Esophagus squamous epithelium (tissue), 5 donors: ENCODE results near the gene ITGB2. TPM values are rescaled to one million over a fixed set of nuclear protein-coding genes. Genes with fewer than 3 reads are reported as not detected.

ENCODE experiments used
- DNase-seq: peaks from one replicate; lab custom pipeline; 2025; lab: John Stamatoyannopoulos, UW
- H3K27ac ChIP-seq, 4 donors: fragments of 200-600 bp; sonication (generic); one replicate each; pipeline ENCODE4 v1.5.1; 2016 to 2019; ENCODE audit warnings: mild to moderate bottlenecking in 1 of 4
- H3K27me3 ChIP-seq, 4 donors: fragments of 200-600 bp; sonication (generic); 1 replicate in 3 of 4; 2 replicates in 1 of 4; pipeline versions ENCODE4 v1.5.1 to v1.6.0; 2017 to 2021; ENCODE audit warnings: antibody characterized with exemption in 1 of 4
- H3K36me3 ChIP-seq, 3 donors: fragments of 200-600 bp; sonication (generic); one replicate each; pipeline ENCODE4 v1.5.1; 2016 to 2019
- H3K4me1 ChIP-seq, 3 donors: fragments of 200-600 bp; sonication (generic); one replicate each; pipeline ENCODE4 v1.5.1; 2017 to 2019
- H3K4me3 ChIP-seq, 4 donors: fragments of 200-600 bp; sonication (generic); 1 replicate in 3 of 4; 2 replicates in 1 of 4; pipeline ENCODE4 v1.5.1; 2016 to 2019; ENCODE audit warnings: mild to moderate bottlenecking in 2 of 4, moderate library complexity in 1 of 4
- H3K9me3 ChIP-seq, 3 donors: fragments of 200-600 bp; sonication (generic); one replicate each; pipeline ENCODE4 v1.5.1; 2016 to 2019
- POLR2A ChIP-seq, 4 donors: fragments of 450-650 bp; IDR thresholded peaks; one replicate each; pipeline ENCODE4 v1.6.1; 2017; ENCODE audit warnings: antibody characterized with exemption in 4 of 4, mild to moderate bottlenecking in 4 of 4, moderate library complexity in 3 of 4
- WGBS, 2 donors: methylation state at CpG; one replicate each; pipeline ENCODE4 v1.1.5; 2018; 5-methylcytosine and 5-hydroxymethylcytosine counted together
- intact Hi-C: fragments of 100-400 bp; cut with DNase I; formaldehyde crosslinking; loops from one replicate; pipeline ENCODE4 v1.15.0; 2022
- total RNA-seq, 4 donors: library from RNA; depleted of rRNA; stranded (reverse); fragments of >200 nt; gene quantifications; one replicate each; pipeline ENCODE4 v1.1.0, GENCODE V29; 2016
- TF ChIP-seq, protein P1 (sequence below), 6 experiments: fragments of 450-650 bp in 4 of 6; fragments of 200-600 bp in 2 of 6; sonication (generic) in 2 of 6; IDR thresholded peaks; one replicate each; pipeline ENCODE4 v1.5.1; 2016 to 2019; ENCODE audit warnings: antibody characterized with exemption in 6 of 6, mild to moderate bottlenecking in 4 of 6, moderate library complexity in 4 of 6
- donor health status: DM: yes; HTN: yes; CAD: no.

Gene ITGB2
- total RNA-seq, 4 donors from 2014 or later, result 6.6 to 47.1 (median 18.5) TPM

- no peak for DNase-seq
- TF ChIP-seq, protein P1, sequence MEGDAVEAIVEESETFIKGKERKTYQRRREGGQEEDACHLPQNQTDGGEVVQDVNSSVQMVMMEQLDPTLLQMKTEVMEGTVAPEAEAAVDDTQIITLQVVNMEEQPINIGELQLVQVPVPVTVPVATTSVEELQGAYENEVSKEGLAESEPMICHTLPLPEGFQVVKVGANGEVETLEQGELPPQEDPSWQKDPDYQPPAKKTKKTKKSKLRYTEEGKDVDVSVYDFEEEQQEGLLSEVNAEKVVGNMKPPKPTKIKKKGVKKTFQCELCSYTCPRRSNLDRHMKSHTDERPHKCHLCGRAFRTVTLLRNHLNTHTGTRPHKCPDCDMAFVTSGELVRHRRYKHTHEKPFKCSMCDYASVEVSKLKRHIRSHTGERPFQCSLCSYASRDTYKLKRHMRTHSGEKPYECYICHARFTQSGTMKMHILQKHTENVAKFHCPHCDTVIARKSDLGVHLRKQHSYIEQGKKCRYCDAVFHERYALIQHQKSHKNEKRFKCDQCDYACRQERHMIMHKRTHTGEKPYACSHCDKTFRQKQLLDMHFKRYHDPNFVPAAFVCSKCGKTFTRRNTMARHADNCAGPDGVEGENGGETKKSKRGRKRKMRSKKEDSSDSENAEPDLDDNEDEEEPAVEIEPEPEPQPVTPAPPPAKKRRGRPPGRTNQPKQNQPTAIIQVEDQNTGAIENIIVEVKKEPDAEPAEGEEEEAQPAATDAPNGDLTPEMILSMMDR (IDR thresholded peaks at IDR 0.05), result no peak
- no peak for TF ChIP-seq POLR2A (IDR thresholded peaks at IDR 0.05)
- Histone ChIP-seq H3K27me3 (peaks cover 4 to 57% (median 8%) of the 10 kb centered on the region in 4 donors), H3K36me3 (no peaks in the 10 kb centered on the region), H3K9me3 (no peaks in the 10 kb centered on the region), H3K27ac (peak overlapping the region in 3 of 4 donors; percentile 39 to 64 (median 45)), H3K4me1 (peaks cover 37 to 57% (median 40%) of the 10 kb centered on the region in 3 donors), H3K4me3 (peak overlapping the region in 1 of 4 donors; percentile 6)
- 40 to 47% methylated on average over 17 to 24 of the region's 24 CpGs for WGBS, 2 donors
- intact Hi-C loops, result loop anchor here (5.0 kb wide), 1 partner anchor 129 kb away; no protein-coding TSS in a partner anchor
Observed at GRCh38 chr21:44926331-44927101, 5.8 kb upstream of the ITGB2 start.

DNA sequence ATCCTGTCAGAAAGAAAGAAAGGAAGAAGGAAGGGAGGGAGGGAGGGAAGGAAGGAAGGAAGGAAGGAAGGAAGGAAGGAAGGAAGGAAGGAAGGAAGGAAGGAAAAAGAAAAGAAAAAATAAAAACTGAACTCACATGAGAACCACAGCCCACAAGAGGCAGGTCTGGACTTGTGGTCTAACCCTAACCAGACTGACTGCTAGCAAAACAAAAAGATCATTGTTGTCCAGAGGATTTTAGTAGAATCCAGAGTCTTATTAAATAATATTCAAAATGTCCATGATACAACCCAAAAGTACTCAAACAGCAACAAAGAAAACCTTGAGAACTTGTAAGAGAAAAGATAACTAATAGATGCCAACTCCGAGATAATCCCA, 4.7 kb upstream of the ITGB2 start:
- no peak for DNase-seq
- no peaks in the 10 kb centered on the region for H3K9me3 ChIP-seq
- H3K27ac ChIP-seq, result peak overlapping the region; percentile 15 to 62 (median 41)
- H3K27me3 ChIP-seq, result peaks cover 0 to 56% (median 0%) of the 10 kb centered on the region in 4 donors
- 53 to 58% methylated on average over 1 of the region's 1 CpG for WGBS, 2 donors
- peaks cover 27 to 46% (median 32%) of the 10 kb centered on the region in 3 donors for H3K4me1 ChIP-seq
- intact Hi-C loops, result loop anchor here (5.0 kb wide), 1 partner anchor 128 kb away; no protein-coding TSS in a partner anchor
- H3K36me3 ChIP-seq, result no peaks in the 10 kb centered on the region
- no peak overlapping the region for H3K4me3 ChIP-seq
- TF ChIP-seq POLR2A (IDR thresholded peaks at IDR 0.05), result no peak

DNA sequence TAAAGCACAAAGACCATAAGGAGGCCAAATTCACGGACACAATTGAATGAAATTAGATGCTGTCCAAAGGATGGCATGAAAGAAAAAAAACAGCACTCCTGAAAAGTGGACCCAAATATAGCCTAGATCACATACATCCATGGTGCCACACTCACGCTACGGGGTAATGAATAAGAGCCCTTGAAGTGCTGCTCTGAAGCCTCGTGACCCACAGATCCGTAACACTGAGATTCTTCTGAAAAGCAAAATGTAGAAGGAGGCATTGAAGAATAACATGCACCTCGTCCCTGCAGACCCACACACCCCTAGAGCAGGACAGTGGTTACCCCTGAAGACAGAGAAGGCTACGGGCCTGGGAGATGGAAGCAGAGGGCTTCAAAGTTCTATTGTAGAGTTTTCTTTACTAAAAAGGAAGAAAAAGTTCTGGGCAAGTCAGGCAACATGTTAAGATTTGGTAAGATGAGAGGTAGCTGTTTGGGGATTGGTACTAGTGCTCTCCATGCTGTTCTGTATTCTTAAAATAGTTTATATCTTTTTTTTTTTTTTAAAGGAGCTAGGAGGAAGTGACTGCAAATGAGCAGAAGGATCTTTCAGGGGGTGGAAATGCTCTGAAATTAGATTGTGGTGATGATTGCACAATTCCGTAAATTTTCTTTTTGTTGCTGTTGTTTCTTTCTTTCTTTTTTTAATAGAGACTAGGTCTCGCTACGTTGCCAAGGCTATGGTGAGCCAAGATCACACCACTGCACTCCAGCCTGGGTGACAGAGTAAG, 4.1 kb upstream of the ITGB2 start:
- intact Hi-C loops, result loop anchor here (5.0 kb wide), 1 partner anchor 127 kb away; no protein-coding TSS in a partner anchor
- H3K4me1 ChIP-seq, result peaks cover 27 to 42% (median 32%) of the 10 kb centered on the region in 3 donors
- H3K4me3 ChIP-seq, result no peak overlapping the region
- WGBS, 2 donors, result 50 to 58% methylated on average over 10 of the region's 10 CpGs
- H3K27me3 ChIP-seq, result peaks cover 0 to 56% (median 0%) of the 10 kb centered on the region in 4 donors
- TF ChIP-seq, protein P1 (IDR thresholded peaks at IDR 0.05), result no peak
- TF ChIP-seq POLR2A (IDR thresholded peaks at IDR 0.05), result no peak
- no peaks in the 10 kb centered on the region for H3K9me3 ChIP-seq
- no peaks in the 10 kb centered on the region for H3K36me3 ChIP-seq
- peak overlapping the region in 3 of 4 donors; percentile 15 to 44 (median 38) for H3K27ac ChIP-seq
- DNase-seq, result no peak

DNA sequence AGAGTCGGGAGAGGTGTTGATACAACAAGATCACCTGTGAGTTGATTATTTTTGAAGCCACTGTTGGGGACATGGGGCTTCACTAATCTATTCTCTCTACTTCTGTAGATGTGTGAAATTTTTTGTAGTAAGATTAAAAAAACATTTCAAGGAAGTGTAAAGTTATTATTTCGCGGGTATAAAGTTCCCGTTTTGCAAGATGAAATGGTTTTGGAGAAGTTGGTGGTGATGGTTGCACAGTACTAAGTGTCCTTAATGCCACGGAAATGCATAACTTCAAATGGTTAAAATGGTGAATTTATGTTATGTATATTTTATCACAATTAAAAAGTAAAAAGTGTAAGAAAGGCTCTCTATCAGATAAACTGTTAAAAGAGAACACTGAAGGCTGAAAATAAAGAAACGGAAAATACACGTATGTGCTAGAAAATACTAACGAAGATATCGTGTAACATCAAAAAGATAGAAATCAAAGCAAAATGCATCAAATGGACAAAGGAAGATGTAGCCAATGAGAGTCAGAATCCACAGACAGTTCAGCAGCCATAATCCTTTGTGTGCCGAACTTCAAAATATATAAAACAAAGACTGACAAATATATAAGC, 2.9 kb upstream of the ITGB2 start:
- DNase-seq, result no peak
- Histone ChIP-seq H3K4me3 (no peak overlapping the region), H3K4me1 (peaks cover 27 to 42% (median 32%) of the 10 kb centered on the region in 3 donors), H3K27me3 (peaks cover 0 to 51% (median 0%) of the 10 kb centered on the region in 4 donors), H3K36me3 (no peaks in the 10 kb centered on the region), H3K27ac (no peak overlapping the region), H3K9me3 (no peaks in the 10 kb centered on the region)
- WGBS, 2 donors, result 72 to 82% methylated on average over 10 of the region's 10 CpGs
- TF ChIP-seq, protein P1 (IDR thresholded peaks at IDR 0.05), result no peak
- no peak for TF ChIP-seq POLR2A (IDR thresholded peaks at IDR 0.05)
- intact Hi-C loops, result no loop called here

DNA sequence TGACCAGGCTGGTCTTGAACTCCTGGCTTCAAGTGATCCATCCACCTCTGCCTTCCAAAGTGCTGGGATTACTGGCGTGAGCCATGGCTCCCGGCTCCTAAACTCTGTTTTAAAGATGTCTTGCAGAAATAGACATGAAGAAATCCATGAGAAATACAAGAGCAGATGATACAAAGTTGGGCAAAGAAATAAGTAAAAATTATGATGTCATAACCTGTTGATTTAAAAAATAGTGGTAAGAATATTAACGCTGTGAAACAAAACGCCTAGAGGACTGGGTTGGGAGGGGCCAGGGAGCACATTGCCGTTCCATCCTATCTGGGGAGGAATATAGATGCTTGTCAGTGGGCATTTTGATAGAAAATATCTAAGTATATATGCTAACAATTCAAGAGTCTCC, 1.2 kb upstream of the ITGB2 start:
- Histone ChIP-seq H3K9me3 (no peaks in the 10 kb centered on the region), H3K36me3 (no peaks in the 10 kb centered on the region), H3K27ac (no peak overlapping the region), H3K27me3 (peaks cover 0 to 48% (median 0%) of the 10 kb centered on the region in 4 donors), H3K4me3 (no peak overlapping the region), H3K4me1 (peaks cover 13 to 41% (median 26%) of the 10 kb centered on the region in 3 donors)
- intact Hi-C loops, result no loop called here
- WGBS, 2 donors, result 65 to 67% methylated on average over 4 to 5 of the region's 5 CpGs
- no peak for TF ChIP-seq POLR2A (IDR thresholded peaks at IDR 0.05)
- TF ChIP-seq, protein P1 (IDR thresholded peaks at IDR 0.05), result no peak
- no peak for DNase-seq
